Measurements from ENCODE around the gene CLIP1. TPM values are rescaled to one million over a fixed set of nuclear protein-coding genes. Genes with fewer than 3 reads are reported as not detected.
A peak's percentile ranks its signal among the peaks of the same experiment; 100 is the strongest.
"Not testable (repeated sequence)": the region's sequence is repeated elsewhere in the genome, so short reads cannot be mapped to it uniquely, and the experiment has no call there.

The CLIP1 gene
- total and polyA plus RNA-seq, 5 donors from 2014 or later, result 17.1 to 99.8 (median 18.8) TPM

GRCh38 chr12:122402264-122402663 lies 20.2 kb downstream of the CLIP1 start:
- ATAC-seq (ENCODE audit: low read depth in 2 of 2) (no peak), DNase-seq (no peak)
- Mint-ChIP-seq H3K4me3 (peak overlapping the region in 1 of 4 donors; percentile 27), H3K9me3 (no peaks in the 10 kb centered on the region), H3K27me3 (no peaks in the 10 kb centered on the region), H3K27ac (peak overlapping the region in 1 of 3 donors; percentile 17), H3K4me1 (peaks cover 27 to 60% (median 42%) of the 10 kb centered on the region in 4 donors), H3K36me3 (peaks cover 15% of the 10 kb centered on the region)
- Histone ChIP-seq H3K9me3 (ENCODE audit: control insufficient read depth in 2 of 2, low read length in 2 of 2) (no peaks in the 10 kb centered on the region), H3K27me3 (ENCODE audit: control insufficient read depth, insufficient read depth, low read length) (no peaks in the 10 kb centered on the region), H3K27ac (ENCODE audit: insufficient read depth, low read length, poor library complexity, severe bottlenecking) (no peak overlapping the region), H3K36me3 (ENCODE audit: control insufficient read depth, insufficient read depth, low read length) (peaks cover 3% of the 10 kb centered on the region), H3K4me3 (ENCODE audit: low read depth, low read length) (no peak overlapping the region), H3K4me1 (ENCODE audit: control insufficient read depth, insufficient read depth, low read length, poor library complexity, severe bottlenecking) (peaks cover 15% of the 10 kb centered on the region)

DNA sequence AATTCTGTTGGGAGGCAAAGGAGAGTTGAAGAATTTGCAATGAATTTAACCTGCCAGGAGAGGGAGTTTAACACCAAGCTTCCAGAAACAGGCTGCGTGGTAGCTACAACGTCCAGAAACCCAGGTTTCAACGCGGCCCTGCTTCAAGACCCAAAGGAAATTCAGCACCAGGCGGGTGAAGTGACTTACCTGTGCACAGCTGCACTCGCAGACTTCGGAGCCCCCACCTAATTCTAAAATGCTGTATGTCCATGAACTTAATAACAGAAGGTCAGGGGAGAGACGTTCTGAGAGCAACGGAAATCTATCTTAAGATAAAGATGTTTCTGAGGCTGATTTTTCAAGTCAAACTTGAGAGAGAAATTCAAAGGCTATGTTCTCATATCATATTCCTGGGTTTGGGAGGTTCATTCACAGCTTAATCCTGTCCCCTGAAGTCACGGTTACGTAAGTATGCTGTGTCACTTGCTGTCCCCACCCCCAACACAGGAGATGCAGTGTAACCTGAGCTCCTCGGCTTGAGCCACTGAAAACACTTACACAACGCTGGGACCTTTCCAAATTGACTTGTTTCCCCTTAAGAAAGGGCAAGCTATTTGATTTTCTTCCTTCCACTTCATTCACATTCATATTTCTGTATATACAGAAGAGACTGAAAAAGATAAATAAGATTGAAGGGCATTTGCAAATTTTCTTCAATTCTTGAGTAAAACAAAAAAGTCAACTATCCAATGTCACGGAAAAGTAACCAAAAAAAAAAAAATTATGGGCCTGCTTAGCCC lies 22.7 kb downstream of the CLIP1 start:
- peak overlapping the region; percentile 69 for H3K4me3 ChIP-seq (ENCODE audit: low read depth, low read length)
- no peaks in the 10 kb centered on the region for H3K9me3 ChIP-seq (ENCODE audit: control insufficient read depth in 2 of 2, low read length in 2 of 2)
- H3K4me1 Mint-ChIP-seq, result peaks cover 30 to 54% (median 44%) of the 10 kb centered on the region in 4 donors
- peak overlapping the region; percentile 94 to 97 (median 94) for H3K27ac Mint-ChIP-seq
- no peaks in the 10 kb centered on the region for H3K27me3 ChIP-seq (ENCODE audit: control insufficient read depth, insufficient read depth, low read length)
- H3K36me3 ChIP-seq (ENCODE audit: control insufficient read depth, insufficient read depth, low read length), result peaks cover 3% of the 10 kb centered on the region
- DNase-seq, result peak; percentile 34 to 86 (median 71)
- peak overlapping the region; percentile 73 for H3K27ac ChIP-seq (ENCODE audit: insufficient read depth, low read length, poor library complexity, severe bottlenecking)
- peaks cover 17% of the 10 kb centered on the region for H3K36me3 Mint-ChIP-seq
- peaks cover 15% of the 10 kb centered on the region for H3K4me1 ChIP-seq (ENCODE audit: control insufficient read depth, insufficient read depth, low read length, poor library complexity, severe bottlenecking)
- H3K4me3 Mint-ChIP-seq, result peak overlapping the region; percentile 11 to 86 (median 82)
- H3K27me3 Mint-ChIP-seq, result no peaks in the 10 kb centered on the region
- H3K9me3 Mint-ChIP-seq, result no peaks in the 10 kb centered on the region
- ATAC-seq (ENCODE audit: low read depth in 2 of 2), result peak; percentile 68 to 74

- no peak for DNase-seq
- peak overlapping the region; percentile 94 to 97 (median 94) for H3K27ac Mint-ChIP-seq
- peaks cover 30 to 58% (median 45%) of the 10 kb centered on the region in 4 donors for H3K4me1 Mint-ChIP-seq
- H3K4me3 ChIP-seq (ENCODE audit: low read depth, low read length), result peak overlapping the region; percentile 69
- H3K9me3 ChIP-seq (ENCODE audit: control insufficient read depth in 2 of 2, low read length in 2 of 2), result no peaks in the 10 kb centered on the region
- ATAC-seq (ENCODE audit: low read depth in 2 of 2), result peak in 1 of 2 donors; percentile 7
- no peaks in the 10 kb centered on the region for H3K27me3 Mint-ChIP-seq
- peaks cover 16% of the 10 kb centered on the region for H3K36me3 Mint-ChIP-seq
- H3K27me3 ChIP-seq (ENCODE audit: control insufficient read depth, insufficient read depth, low read length), result no peaks in the 10 kb centered on the region
- peak overlapping the region; percentile 73 for H3K27ac ChIP-seq (ENCODE audit: insufficient read depth, low read length, poor library complexity, severe bottlenecking)
- peaks cover 21% of the 10 kb centered on the region for H3K4me1 ChIP-seq (ENCODE audit: control insufficient read depth, insufficient read depth, low read length, poor library complexity, severe bottlenecking)
- H3K4me3 Mint-ChIP-seq, result peak overlapping the region; percentile 11 to 83 (median 46)
- H3K9me3 Mint-ChIP-seq, result no peaks in the 10 kb centered on the region
- peaks cover 3% of the 10 kb centered on the region for H3K36me3 ChIP-seq (ENCODE audit: control insufficient read depth, insufficient read depth, low read length)
Observed at GRCh38 chr12:122399254-122399591, 23.2 kb downstream of the CLIP1 start.

DNA sequence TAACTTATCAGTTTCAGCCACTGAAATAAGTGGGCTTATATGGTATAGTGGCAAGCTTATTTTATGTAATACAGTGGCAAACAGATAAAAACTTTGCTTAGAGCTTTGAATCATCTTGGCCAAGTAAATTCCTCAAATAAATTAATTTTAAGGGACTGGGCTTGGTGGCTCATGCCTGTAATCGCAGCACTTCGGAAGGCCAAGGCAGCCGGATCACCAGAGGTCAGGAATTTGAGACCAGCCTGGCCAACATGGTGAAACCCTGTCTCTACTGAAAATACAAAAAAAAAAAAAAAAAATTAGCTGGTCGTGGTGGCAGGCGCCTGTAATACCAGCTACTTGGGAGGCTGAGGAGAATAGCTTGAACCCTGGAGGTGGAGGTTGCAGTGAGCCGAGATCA lies 24.5 kb downstream of the CLIP1 start:
- peaks cover 34 to 61% (median 44%) of the 10 kb centered on the region in 4 donors for H3K4me1 Mint-ChIP-seq
- H3K36me3 ChIP-seq (ENCODE audit: control insufficient read depth, insufficient read depth, low read length); H3K4me3 ChIP-seq (ENCODE audit: low read depth, low read length); H3K9me3 Mint-ChIP-seq; H3K4me3 Mint-ChIP-seq; H3K36me3 Mint-ChIP-seq; H3K27me3 Mint-ChIP-seq; ATAC-seq (ENCODE audit: low read depth in 2 of 2); DNase-seq; H3K27ac ChIP-seq (ENCODE audit: insufficient read depth, low read length, poor library complexity, severe bottlenecking); H3K9me3 ChIP-seq (ENCODE audit: control insufficient read depth in 2 of 2, low read length in 2 of 2); H3K27me3 ChIP-seq (ENCODE audit: control insufficient read depth, insufficient read depth, low read length): not testable (repeated sequence)
- peak overlapping the region in 1 of 3 donors; percentile 9 for H3K27ac Mint-ChIP-seq
- H3K4me1 ChIP-seq (ENCODE audit: control insufficient read depth, insufficient read depth, low read length, poor library complexity, severe bottlenecking), result peaks cover 33% of the 10 kb centered on the region

DNA sequence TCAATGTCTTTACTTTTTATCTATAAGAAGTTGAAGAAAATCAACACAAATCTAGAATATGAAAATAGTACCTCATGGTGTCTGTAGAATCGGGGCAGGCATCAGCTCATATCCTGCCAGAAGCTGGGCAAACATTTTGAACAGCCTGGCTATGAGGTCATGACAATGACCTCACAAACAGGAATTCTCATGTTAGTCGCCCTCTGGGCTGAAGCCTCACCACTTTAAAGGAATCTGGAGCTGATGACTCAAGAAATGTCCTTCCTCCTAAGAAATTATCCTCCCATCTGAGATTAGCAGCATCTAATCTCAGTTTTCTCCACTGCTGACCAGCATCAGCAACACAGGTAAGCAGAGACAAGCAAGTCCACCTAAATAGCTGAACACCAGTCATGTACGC lies 27.1 kb downstream of the CLIP1 start:
- H3K27me3 Mint-ChIP-seq, result no peaks in the 10 kb centered on the region
- H3K4me1 Mint-ChIP-seq, result peaks cover 28 to 70% (median 48%) of the 10 kb centered on the region in 4 donors
- no peak for ATAC-seq (ENCODE audit: low read depth in 2 of 2)
- H3K36me3 ChIP-seq (ENCODE audit: control insufficient read depth, insufficient read depth, low read length), result no peaks in the 10 kb centered on the region
- no peaks in the 10 kb centered on the region for H3K27me3 ChIP-seq (ENCODE audit: control insufficient read depth, insufficient read depth, low read length)
- peaks cover 9% of the 10 kb centered on the region for H3K36me3 Mint-ChIP-seq
- no peaks in the 10 kb centered on the region for H3K9me3 Mint-ChIP-seq
- H3K4me1 ChIP-seq (ENCODE audit: control insufficient read depth, insufficient read depth, low read length, poor library complexity, severe bottlenecking), result peaks cover 39% of the 10 kb centered on the region
- H3K4me3 Mint-ChIP-seq, result peak overlapping the region in 1 of 4 donors; percentile 38
- peak overlapping the region; percentile 91 to 98 (median 98) for H3K27ac Mint-ChIP-seq
- H3K9me3 ChIP-seq (ENCODE audit: control insufficient read depth in 2 of 2, low read length in 2 of 2), result no peaks in the 10 kb centered on the region
- peak overlapping the region; percentile 71 for H3K27ac ChIP-seq (ENCODE audit: insufficient read depth, low read length, poor library complexity, severe bottlenecking)
- H3K4me3 ChIP-seq (ENCODE audit: low read depth, low read length), result no peak overlapping the region
- peak in 1 of 3 donors; percentile 24 for DNase-seq

GRCh38 chr12:122394626-122395194 lies 27.8 kb downstream of the CLIP1 start:
- ATAC-seq (ENCODE audit: low read depth in 2 of 2), result no peak
- Mint-ChIP-seq H3K9me3 (no peaks in the 10 kb centered on the region), H3K4me3 (peak overlapping the region in 2 of 4 donors; percentile 36 to 60), H3K4me1 (peaks cover 22 to 64% (median 43%) of the 10 kb centered on the region in 4 donors), H3K27me3 (no peaks in the 10 kb centered on the region), H3K27ac (peak overlapping the region; percentile 91 to 98 (median 98)), H3K36me3 (peaks cover 9% of the 10 kb centered on the region)
- Histone ChIP-seq H3K9me3 (ENCODE audit: control insufficient read depth in 2 of 2, low read length in 2 of 2) (no peaks in the 10 kb centered on the region), H3K27me3 (ENCODE audit: control insufficient read depth, insufficient read depth, low read length) (no peaks in the 10 kb centered on the region), H3K4me3 (ENCODE audit: low read depth, low read length) (no peak overlapping the region), H3K36me3 (ENCODE audit: control insufficient read depth, insufficient read depth, low read length) (no peaks in the 10 kb centered on the region), H3K27ac (ENCODE audit: insufficient read depth, low read length, poor library complexity, severe bottlenecking) (peak overlapping the region; percentile 71), H3K4me1 (ENCODE audit: control insufficient read depth, insufficient read depth, low read length, poor library complexity, severe bottlenecking) (peaks cover 33% of the 10 kb centered on the region)
- DNase-seq, result no peak

GRCh38 chr12:122393817-122394216 lies 28.7 kb downstream of the CLIP1 start:
- Mint-ChIP-seq H3K4me1 (peaks cover 18 to 61% (median 36%) of the 10 kb centered on the region in 4 donors), H3K9me3 (no peaks in the 10 kb centered on the region), H3K27ac (peak overlapping the region; percentile 97 to 98 (median 98)), H3K36me3 (peaks cover 9% of the 10 kb centered on the region), H3K27me3 (no peaks in the 10 kb centered on the region), H3K4me3 (peak overlapping the region; percentile 69 to 92 (median 78))
- peak overlapping the region; percentile 71 for H3K27ac ChIP-seq (ENCODE audit: insufficient read depth, low read length, poor library complexity, severe bottlenecking)
- no peaks in the 10 kb centered on the region for H3K36me3 ChIP-seq (ENCODE audit: control insufficient read depth, insufficient read depth, low read length)
- DNase-seq, result peak in 2 of 3 donors; percentile 80 to 86
- H3K4me3 ChIP-seq (ENCODE audit: low read depth, low read length), result no peak overlapping the region
- peak; percentile 89 to 95 for ATAC-seq (ENCODE audit: low read depth in 2 of 2)
- peaks cover 26% of the 10 kb centered on the region for H3K4me1 ChIP-seq (ENCODE audit: control insufficient read depth, insufficient read depth, low read length, poor library complexity, severe bottlenecking)
- H3K9me3 ChIP-seq (ENCODE audit: control insufficient read depth in 2 of 2, low read length in 2 of 2), result no peaks in the 10 kb centered on the region
- no peaks in the 10 kb centered on the region for H3K27me3 ChIP-seq (ENCODE audit: control insufficient read depth, insufficient read depth, low read length)

Measured in CD4-positive, CD25-positive, alpha-beta regulatory T cell (primary cell).